Renal cortical epithelial cell (primary cell): Measurements from ENCODE around the gene PLEKHF1. TPM values are rescaled to one million over a fixed set of nuclear protein-coding genes. Genes with fewer than 3 reads are reported as not detected.
"Not testable (repeated sequence)": the region's sequence is repeated elsewhere in the genome, so short reads cannot be mapped to it uniquely, and the experiment has no call there.

Experiments used
- DNase-seq: peaks from one replicate; pipeline ENCODE4 v3.0.0-alpha.2; 2011; ENCODE audit warnings: low read depth
- total RNA-seq: library from RNA; depleted of rRNA; stranded (reverse); fragments of >200 nt; gene quantifications from 2 replicates; pipeline ENCODE4 v1.2.3, GENCODE V29; 2014

Gene PLEKHF1
- total RNA-seq: 7.6 and 20.7 TPM in 2 replicates

- DNase-seq: peak; percentile 35
These were observed at the start of gene PLEKHF1 for GRCh38 chr19:29665215-29665825. Gene PLEKHF1, plus strand, starts transcription at chr19:29665461. Its CDS starts 8,379 bp downstream, at chr19:29673840.

- DNase-seq: no peak
These were observed 49.3 kb upstream of the PLEKHF1 start for GRCh38 chr19:29615891-29616425.

GRCh38 chr19:29616541-29616940 is 48.7 kb upstream of the PLEKHF1 start:
- no peak for DNase-seq

- DNase-seq: no peak
These were observed 47.6 kb upstream of the PLEKHF1 start for GRCh38 chr19:29617366-29618266.

- DNase-seq: no peak
These were observed 46.8 kb upstream of the PLEKHF1 start for GRCh38 chr19:29618434-29618833.

- DNase-seq: no peak
These were observed 46.4 kb upstream of the PLEKHF1 start for GRCh38 chr19:29618871-29619270.

- no peak for DNase-seq
These were observed 44.3 kb upstream of the PLEKHF1 start for GRCh38 chr19:29620931-29621351.

- DNase-seq: no peak
These were observed 42.8 kb upstream of the PLEKHF1 start for GRCh38 chr19:29622166-29623070.

GRCh38 chr19:29623726-29624488 is 41.4 kb upstream of the PLEKHF1 start:
- no peak for DNase-seq

- DNase-seq: peak; percentile 2
These were observed 40.6 kb upstream of the PLEKHF1 start for GRCh38 chr19:29624489-29625185.

GRCh38 chr19:29625186-29625651 is 40.0 kb upstream of the PLEKHF1 start:
- peak; percentile 1 for DNase-seq

GRCh38 chr19:29626386-29626785 is 38.9 kb upstream of the PLEKHF1 start:
- no peak for DNase-seq

GRCh38 chr19:29626832-29627231 is 38.4 kb upstream of the PLEKHF1 start:
- DNase-seq: not testable (repeated sequence)

GRCh38 chr19:29628661-29629385 is 36.4 kb upstream of the PLEKHF1 start:
- DNase-seq: no peak

- no peak for DNase-seq
These were observed 35.3 kb upstream of the PLEKHF1 start for GRCh38 chr19:29629836-29630534.

GRCh38 chr19:29630655-29631054 is 34.6 kb upstream of the PLEKHF1 start:
- DNase-seq: peak; percentile 2

GRCh38 chr19:29631450-29631849 is 33.8 kb upstream of the PLEKHF1 start:
- no peak for DNase-seq

GRCh38 chr19:29634002-29634401 is 31.3 kb upstream of the PLEKHF1 start:
- no peak for DNase-seq
